Measurements from ENCODE around the gene ATP8B3.

- TF ChIP-seq, protein P1, sequence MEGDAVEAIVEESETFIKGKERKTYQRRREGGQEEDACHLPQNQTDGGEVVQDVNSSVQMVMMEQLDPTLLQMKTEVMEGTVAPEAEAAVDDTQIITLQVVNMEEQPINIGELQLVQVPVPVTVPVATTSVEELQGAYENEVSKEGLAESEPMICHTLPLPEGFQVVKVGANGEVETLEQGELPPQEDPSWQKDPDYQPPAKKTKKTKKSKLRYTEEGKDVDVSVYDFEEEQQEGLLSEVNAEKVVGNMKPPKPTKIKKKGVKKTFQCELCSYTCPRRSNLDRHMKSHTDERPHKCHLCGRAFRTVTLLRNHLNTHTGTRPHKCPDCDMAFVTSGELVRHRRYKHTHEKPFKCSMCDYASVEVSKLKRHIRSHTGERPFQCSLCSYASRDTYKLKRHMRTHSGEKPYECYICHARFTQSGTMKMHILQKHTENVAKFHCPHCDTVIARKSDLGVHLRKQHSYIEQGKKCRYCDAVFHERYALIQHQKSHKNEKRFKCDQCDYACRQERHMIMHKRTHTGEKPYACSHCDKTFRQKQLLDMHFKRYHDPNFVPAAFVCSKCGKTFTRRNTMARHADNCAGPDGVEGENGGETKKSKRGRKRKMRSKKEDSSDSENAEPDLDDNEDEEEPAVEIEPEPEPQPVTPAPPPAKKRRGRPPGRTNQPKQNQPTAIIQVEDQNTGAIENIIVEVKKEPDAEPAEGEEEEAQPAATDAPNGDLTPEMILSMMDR (IDR thresholded peaks at IDR 0.05) = peak in 1 of 5 experiments; percentile 9
- no peak for TF ChIP-seq POLR2A (IDR thresholded peaks at IDR 0.05)
- TF ChIP-seq EP300 (IDR thresholded peaks at IDR 0.05; ENCODE audit: low read depth) = no peak
Measured at GRCh38 chr19:1855828-1856255, 43.8 kb upstream of the ATP8B3 start.
